AG04450 (cell line): ENCODE results near the gene GNB1L. TPM values are rescaled to one million over a fixed set of nuclear protein-coding genes. Genes with fewer than 3 reads are reported as not detected.

Experiments used
- CTCF ChIA-PET: fragments of 300-600, 350-600 bp; formaldehyde crosslinking; extraction: SDS; loops from one replicate; lab custom pipeline; 2022; ENCODE audit warnings: antibody characterized with exemption, inconsistent platforms; lab: Charles Lee
- POLR2A ChIA-PET: fragments of 350-600 bp; formaldehyde crosslinking; extraction: SDS; loops from one replicate; lab custom pipeline; 2021; ENCODE audit warnings: antibody characterized with exemption, inconsistent platforms; lab: Yijun Ruan, JAX
- DNase-seq: peaks from one replicate; pipeline ENCODE4 v3.0.0-alpha.2; 2011; ENCODE audit warnings: low read depth, low spot score
- H3K27ac ChIP-seq: one replicate; pipeline ENCODE4 v1.5.1; 2012; ENCODE audit warnings: low read depth, low read length, control low read depth
- H3K27me3 ChIP-seq: one replicate; pipeline ENCODE4 v1.6.0; 2012; ENCODE audit warnings: low read length; ENCODE audit not compliant: control insufficient read depth, insufficient read depth
- H3K4me3 ChIP-seq: 2 replicates; pipeline ENCODE4 v1.5.1; 2011; ENCODE audit warnings: mild to moderate bottlenecking, low read depth, low read length, control low read depth
- H3K9me3 ChIP-seq: 2 replicates; pipeline ENCODE4 v1.5.1; 2012; ENCODE audit warnings: low read length; ENCODE audit not compliant: control insufficient read depth, insufficient read depth
- polyA plus RNA-seq: library from polyadenylated mRNA; depleted of rRNA; stranded (reverse); fragments of >200 nt; gene quantifications from 2 replicates; pipeline ENCODE4 v1.2.3, GENCODE V29; 2011
- TF ChIP-seq, protein P1 (sequence below): IDR thresholded peaks from 2 replicates; pipeline ENCODE4 v1.5.1; 2011; ENCODE audit warnings: low read depth, low read length, control low read depth, inconsistent platforms

GNB1L gene
- polyA plus RNA-seq, 1 experiment: 1.3 TPM

DNA sequence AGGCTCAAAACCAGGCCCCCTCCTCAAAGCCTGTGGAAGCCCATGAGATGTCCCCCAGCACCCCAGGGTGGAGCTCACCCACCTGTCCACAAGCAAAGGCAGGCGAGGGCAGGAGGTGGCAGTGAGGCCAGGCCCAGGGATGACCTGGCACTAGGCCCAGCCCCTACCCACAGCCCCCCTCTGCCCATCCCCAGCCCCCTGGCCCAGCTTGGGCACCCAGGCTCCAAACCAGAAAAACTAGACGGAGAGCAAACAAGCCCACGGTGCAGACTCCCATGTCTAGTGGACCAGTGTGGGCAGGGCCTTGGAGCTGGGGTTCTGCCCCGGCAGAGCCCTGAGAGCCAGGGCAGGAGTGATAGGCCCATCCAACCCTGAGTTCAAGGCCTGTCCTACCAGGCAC is 111.0 kb downstream of the GNB1L start:
- TF ChIP-seq, protein P1, sequence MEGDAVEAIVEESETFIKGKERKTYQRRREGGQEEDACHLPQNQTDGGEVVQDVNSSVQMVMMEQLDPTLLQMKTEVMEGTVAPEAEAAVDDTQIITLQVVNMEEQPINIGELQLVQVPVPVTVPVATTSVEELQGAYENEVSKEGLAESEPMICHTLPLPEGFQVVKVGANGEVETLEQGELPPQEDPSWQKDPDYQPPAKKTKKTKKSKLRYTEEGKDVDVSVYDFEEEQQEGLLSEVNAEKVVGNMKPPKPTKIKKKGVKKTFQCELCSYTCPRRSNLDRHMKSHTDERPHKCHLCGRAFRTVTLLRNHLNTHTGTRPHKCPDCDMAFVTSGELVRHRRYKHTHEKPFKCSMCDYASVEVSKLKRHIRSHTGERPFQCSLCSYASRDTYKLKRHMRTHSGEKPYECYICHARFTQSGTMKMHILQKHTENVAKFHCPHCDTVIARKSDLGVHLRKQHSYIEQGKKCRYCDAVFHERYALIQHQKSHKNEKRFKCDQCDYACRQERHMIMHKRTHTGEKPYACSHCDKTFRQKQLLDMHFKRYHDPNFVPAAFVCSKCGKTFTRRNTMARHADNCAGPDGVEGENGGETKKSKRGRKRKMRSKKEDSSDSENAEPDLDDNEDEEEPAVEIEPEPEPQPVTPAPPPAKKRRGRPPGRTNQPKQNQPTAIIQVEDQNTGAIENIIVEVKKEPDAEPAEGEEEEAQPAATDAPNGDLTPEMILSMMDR: no peak
- DNase-seq: no peak
- Histone ChIP-seq H3K27ac (no peak overlapping the region), H3K9me3 (no peaks in the 10 kb centered on the region; the same call in 1 of the 2 replicates), H3K27me3 (peaks cover 8% of the 10 kb centered on the region), H3K4me3 (no peak overlapping the region)
- ChIA-PET POLR2A (no interaction called here), CTCF (interaction anchor here (0.8 kb wide), 1 partner anchor 30 kb away, joined by 3 read pairs; no protein-coding TSS in a partner anchor)

DNA sequence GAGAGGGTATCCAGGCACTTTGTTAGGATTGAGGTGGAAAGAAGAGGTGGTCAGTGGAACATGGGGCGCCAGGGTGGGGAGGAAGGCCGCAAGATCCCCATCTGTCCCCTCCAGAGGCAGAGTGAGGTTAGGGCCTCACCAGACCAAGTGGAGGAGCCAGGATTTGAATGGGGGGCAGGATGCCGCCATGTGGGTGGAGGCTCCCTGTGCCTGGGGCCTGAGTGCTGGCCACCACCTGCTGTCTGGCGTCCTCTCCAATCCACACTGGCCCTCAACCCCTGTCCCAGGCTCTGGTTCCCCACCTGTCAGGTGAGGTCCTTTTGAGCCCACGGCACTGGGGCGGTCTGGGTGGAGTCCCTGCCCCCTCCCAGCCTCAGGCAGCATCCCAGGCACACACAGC is 111.6 kb downstream of the GNB1L start:
- no peaks in the 10 kb centered on the region; the same call in 1 of the 2 replicates for H3K9me3 ChIP-seq
- DNase-seq: no peak
- ChIA-PET POLR2A (no interaction called here), CTCF (interaction anchor here (0.8 kb wide), 1 partner anchor 31 kb away, joined by 3 read pairs; no protein-coding TSS in a partner anchor)
- no peak overlapping the region for H3K4me3 ChIP-seq
- H3K27me3 ChIP-seq: peaks cover 5% of the 10 kb centered on the region
- no peak overlapping the region for H3K27ac ChIP-seq
- TF ChIP-seq, protein P1: no peak

DNA sequence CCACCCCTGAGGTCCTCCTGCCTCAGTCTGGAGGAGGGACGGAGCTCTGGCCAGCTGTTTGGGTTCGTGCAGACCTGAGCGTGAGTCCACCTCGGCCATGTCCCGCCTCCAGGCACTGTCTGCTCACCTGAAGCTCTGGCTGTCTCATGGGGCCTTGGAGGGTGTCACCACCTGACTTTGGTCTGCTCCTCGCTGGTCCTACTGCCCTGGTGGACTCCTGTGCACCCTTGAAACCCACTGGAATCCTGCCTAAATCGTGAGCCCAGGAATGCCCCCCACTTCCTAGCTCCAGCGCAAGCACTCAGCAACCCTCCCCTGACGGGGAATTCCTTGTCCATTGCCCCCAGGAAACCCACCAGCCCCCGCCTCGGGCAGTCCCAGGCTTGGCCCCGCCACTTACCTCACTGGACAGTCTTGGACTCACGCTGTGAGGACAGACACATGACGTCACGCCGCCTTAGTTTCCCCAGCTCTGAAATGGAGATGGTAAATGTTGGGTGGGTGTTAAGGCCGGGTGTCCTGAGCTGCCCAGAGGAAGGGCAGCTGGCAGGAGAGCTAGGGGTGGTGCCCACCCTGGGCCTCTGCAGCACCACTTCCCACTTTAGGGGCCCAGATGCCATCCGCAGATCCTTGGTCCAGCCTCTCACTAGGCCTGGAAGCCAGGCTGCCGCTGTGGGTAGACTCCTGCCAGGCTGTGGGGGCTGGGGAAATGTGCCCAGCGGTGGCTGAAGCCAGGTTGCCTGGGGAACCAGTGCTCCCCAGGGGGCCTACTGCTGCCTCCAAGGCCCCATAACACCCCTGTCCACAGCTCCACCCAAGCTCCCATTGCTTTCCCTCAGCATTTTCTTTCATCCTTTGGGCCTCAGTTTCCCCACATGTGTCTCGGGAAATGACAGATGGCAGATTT is 112.3 kb downstream of the GNB1L start:
- H3K27me3 ChIP-seq: peaks cover 5% of the 10 kb centered on the region
- ChIA-PET POLR2A (interaction anchor here (0.8 kb wide), 1 partner anchor 11 kb away, joined by 3 read pairs; no protein-coding TSS in a partner anchor), CTCF (no interaction called here)
- H3K4me3 ChIP-seq: no peak overlapping the region
- no peak for DNase-seq
- TF ChIP-seq, protein P1: no peak
- no peaks in the 10 kb centered on the region; the same call in 1 of the 2 replicates for H3K9me3 ChIP-seq
- H3K27ac ChIP-seq: no peak overlapping the region

DNA sequence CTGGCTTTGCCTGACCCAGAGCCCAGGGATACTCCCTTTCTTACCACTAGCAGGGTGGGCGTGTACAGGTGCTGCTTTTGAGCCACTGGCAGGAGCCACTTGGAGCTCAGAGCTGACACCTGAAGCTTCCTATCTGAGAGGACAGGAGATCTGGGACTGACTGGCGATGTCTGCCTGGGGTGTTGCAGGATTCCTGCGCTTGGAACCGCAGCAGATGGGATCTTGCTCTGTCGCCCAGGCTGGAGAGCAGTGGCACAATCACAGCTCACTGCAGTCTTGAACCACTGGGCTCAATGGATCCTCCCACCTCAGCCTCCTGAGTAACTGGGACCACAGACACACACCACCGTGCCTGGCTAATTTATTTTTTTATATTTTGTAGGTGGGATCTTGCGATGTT is 113.6 kb downstream of the GNB1L start:
- TF ChIP-seq, protein P1: no peak
- DNase-seq: no peak
- Histone ChIP-seq H3K27me3 (peaks cover 5% of the 10 kb centered on the region), H3K4me3 (no peak overlapping the region), H3K9me3 (no peaks in the 10 kb centered on the region; the same call in 1 of the 2 replicates), H3K27ac (no peak overlapping the region)
- CTCF ChIA-PET: no interaction called here
- POLR2A ChIA-PET: no interaction called here

DNA sequence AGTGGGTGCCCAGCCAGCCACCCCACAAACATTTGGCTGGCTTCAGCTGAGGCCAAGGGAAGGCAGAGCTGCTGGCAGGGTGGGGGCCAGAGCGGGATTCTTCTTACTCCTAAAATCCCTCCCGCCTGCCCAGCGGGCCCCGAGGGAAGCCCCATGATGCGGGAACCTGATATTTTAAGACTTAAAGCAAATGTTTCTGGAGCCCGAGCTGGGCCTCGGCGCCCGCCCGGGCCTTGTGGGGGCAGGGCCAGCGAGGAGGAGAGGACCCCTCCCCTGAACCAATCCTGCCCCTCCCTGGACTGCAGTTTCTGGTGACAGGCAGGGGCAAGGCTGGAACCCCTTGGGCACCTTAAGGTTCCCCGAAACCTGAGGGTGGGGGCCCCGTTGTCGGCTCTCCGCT is 114.1 kb downstream of the GNB1L start:
- no peak overlapping the region for H3K4me3 ChIP-seq
- peaks cover 5% of the 10 kb centered on the region for H3K27me3 ChIP-seq
- ChIA-PET POLR2A (no interaction called here), CTCF (no interaction called here)
- H3K27ac ChIP-seq: no peak overlapping the region
- DNase-seq: no peak
- H3K9me3 ChIP-seq: no peaks in the 10 kb centered on the region; the same call in 1 of the 2 replicates
- TF ChIP-seq, protein P1: no peak
